Natural killer cell (primary cell): Measurements from ENCODE around the gene HOXA7. TPM values are rescaled to one million over a fixed set of nuclear protein-coding genes. Genes with fewer than 3 reads are reported as not detected.

Experiments used
- ATAC-seq, 3 donors: fragments of 150-1000 bp in 2 of 3; fragments of 200-7000 bp in 1 of 3; cut with Tn5 transposase; 1 replicate in 1 of 3; 2 replicates in 2 of 3; pipeline ENCODE4 v1.10.0; 2021; ENCODE audit warnings: mild to moderate bottlenecking in 2 of 3, moderate library complexity in 2 of 3
- DNase-seq, 2 donors: peaks; one replicate each; pipeline versions ENCODE4 v3.0.0 to v3.0.0-alpha.2; 2013 to 2021; ENCODE audit warnings: mixed read lengths in 1 of 2
- H3K27ac ChIP-seq: one replicate; pipeline ENCODE4 v1.5.1; 2013; ENCODE audit warnings: mild to moderate bottlenecking, low read length
- H3K27me3 ChIP-seq: one replicate; pipeline ENCODE4 v1.6.1; 2013; ENCODE audit warnings: low read length; ENCODE audit not compliant: control insufficient read depth, insufficient read depth
- H3K36me3 ChIP-seq: one replicate; pipeline ENCODE4 v1.6.1; 2013; ENCODE audit warnings: low read length; ENCODE audit not compliant: control insufficient read depth, insufficient read depth
- H3K4me1 ChIP-seq: one replicate; pipeline ENCODE4 v1.6.1; 2013; ENCODE audit warnings: low read length; ENCODE audit not compliant: control insufficient read depth, insufficient read depth
- H3K4me3 ChIP-seq: one replicate; pipeline ENCODE4 v1.5.1; 2013; ENCODE audit warnings: low read length
- H3K9me3 ChIP-seq: one replicate; pipeline ENCODE4 v1.6.1; 2013; ENCODE audit warnings: low read length; ENCODE audit not compliant: control insufficient read depth, insufficient read depth
- H3K27ac Mint-ChIP-seq, 2 donors: one replicate each; pipeline ENCODE4 v1.8.0; 2022; ENCODE audit warnings: mild to moderate bottlenecking in 2 of 2, mixed read lengths in 2 of 2, moderate library complexity in 1 of 2
- H3K27me3 Mint-ChIP-seq, 2 donors: one replicate each; pipeline ENCODE4 v1.8.0; 2022; ENCODE audit warnings: low read depth in 2 of 2, mixed read lengths in 2 of 2
- H3K36me3 Mint-ChIP-seq: one replicate; pipeline ENCODE4 v1.8.0; 2022; ENCODE audit warnings: mixed read lengths
- H3K4me1 Mint-ChIP-seq, 2 donors: one replicate each; pipeline ENCODE4 v1.8.0; 2022; ENCODE audit warnings: mixed read lengths in 2 of 2
- H3K4me3 Mint-ChIP-seq: one replicate; pipeline ENCODE4 v1.8.0; 2022; ENCODE audit warnings: mild to moderate bottlenecking, moderate library complexity, mixed read lengths
- H3K9me3 Mint-ChIP-seq, 2 donors: one replicate each; pipeline ENCODE4 v1.8.0; 2022; ENCODE audit warnings: mixed read lengths in 2 of 2
- WGBS: methylation state at CpG from one replicate; pipeline ENCODE4 v1.1.7; 2013; ENCODE audit warnings: missing lambda C conversion rate; ENCODE audit not compliant: insufficient coverage; 5-methylcytosine and 5-hydroxymethylcytosine counted together
- intact Hi-C: fragments of 100-400 bp; cut with micrococcal nuclease; formaldehyde crosslinking; loops from one replicate; pipeline ENCODE4 v1.14.2; 2022
- total RNA-seq, 4 donors: library from RNA; stranded (reverse); fragments of 120-200 nt in 1 of 4; gene quantifications; one replicate each; pipeline versions ENCODE4 v1.2.3 to v1.2.4, GENCODE V29; 2013 to 2022
- TF ChIP-seq, protein P1 (sequence below): fragments of 200-600 bp; IDR thresholded peaks from one replicate; pipeline ENCODE4 v1.8.0; 2022; ENCODE audit warnings: antibody characterized with exemption

Gene HOXA7
- total RNA-seq, 3 donors from 2014 or later (not counting 1 experiment from before 2014, with no cell fraction given): not detected

DNA sequence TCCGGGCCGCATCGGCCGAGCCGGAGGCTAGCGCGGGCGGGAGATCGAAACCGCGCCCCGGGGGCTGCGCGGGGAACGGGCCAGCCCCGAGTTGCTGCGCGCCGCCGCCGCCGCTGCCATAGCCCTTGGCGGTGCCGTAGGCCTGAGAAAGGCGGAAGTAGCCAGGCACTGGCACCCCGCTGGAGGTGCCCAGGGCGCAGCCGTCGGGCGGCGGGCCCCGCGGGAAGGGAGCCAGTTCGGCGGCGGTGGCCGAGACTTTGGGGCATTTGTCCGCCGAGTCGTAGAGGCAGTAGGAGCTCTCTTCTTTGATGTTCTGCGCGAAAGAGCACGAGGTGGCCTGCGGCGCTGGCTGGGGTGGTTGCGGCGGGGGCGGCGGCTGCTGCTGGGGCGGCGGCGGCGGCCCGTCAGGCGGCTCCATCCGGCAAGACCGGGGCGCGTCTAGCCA is 17.1 kb upstream of the HOXA7 start:
- TF ChIP-seq, protein P1, sequence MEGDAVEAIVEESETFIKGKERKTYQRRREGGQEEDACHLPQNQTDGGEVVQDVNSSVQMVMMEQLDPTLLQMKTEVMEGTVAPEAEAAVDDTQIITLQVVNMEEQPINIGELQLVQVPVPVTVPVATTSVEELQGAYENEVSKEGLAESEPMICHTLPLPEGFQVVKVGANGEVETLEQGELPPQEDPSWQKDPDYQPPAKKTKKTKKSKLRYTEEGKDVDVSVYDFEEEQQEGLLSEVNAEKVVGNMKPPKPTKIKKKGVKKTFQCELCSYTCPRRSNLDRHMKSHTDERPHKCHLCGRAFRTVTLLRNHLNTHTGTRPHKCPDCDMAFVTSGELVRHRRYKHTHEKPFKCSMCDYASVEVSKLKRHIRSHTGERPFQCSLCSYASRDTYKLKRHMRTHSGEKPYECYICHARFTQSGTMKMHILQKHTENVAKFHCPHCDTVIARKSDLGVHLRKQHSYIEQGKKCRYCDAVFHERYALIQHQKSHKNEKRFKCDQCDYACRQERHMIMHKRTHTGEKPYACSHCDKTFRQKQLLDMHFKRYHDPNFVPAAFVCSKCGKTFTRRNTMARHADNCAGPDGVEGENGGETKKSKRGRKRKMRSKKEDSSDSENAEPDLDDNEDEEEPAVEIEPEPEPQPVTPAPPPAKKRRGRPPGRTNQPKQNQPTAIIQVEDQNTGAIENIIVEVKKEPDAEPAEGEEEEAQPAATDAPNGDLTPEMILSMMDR: no peak
- intact Hi-C loops: loop anchor here (2.0 kb wide), 2 partner anchors 13 to 17 kb away; partner anchors contain the start of gene HOXA7
- H3K27me3 Mint-ChIP-seq: peaks cover 52 to 60% of the 10 kb centered on the region in 2 donors
- peaks cover 23 to 30% of the 10 kb centered on the region in 2 donors for H3K4me1 Mint-ChIP-seq
- peak overlapping the region; percentile 40 for H3K4me3 Mint-ChIP-seq
- Histone ChIP-seq H3K4me1 (peaks cover 48% of the 10 kb centered on the region), H3K9me3 (no peaks in the 10 kb centered on the region), H3K27me3 (peaks cover 67% of the 10 kb centered on the region), H3K36me3 (no peaks in the 10 kb centered on the region), H3K27ac (no peak overlapping the region), H3K4me3 (peak overlapping the region; percentile 49)
- peak; percentile 76 to 84 (median 80) for ATAC-seq
- WGBS: under 1% methylated on average over 59 of the region's 59 CpGs
- H3K27ac Mint-ChIP-seq: peak overlapping the region in 1 of 2 donors; percentile 9
- H3K9me3 Mint-ChIP-seq: no peaks in the 10 kb centered on the region
- H3K36me3 Mint-ChIP-seq: peaks cover 18% of the 10 kb centered on the region
- DNase-seq: peak; percentile 55 to 62

DNA sequence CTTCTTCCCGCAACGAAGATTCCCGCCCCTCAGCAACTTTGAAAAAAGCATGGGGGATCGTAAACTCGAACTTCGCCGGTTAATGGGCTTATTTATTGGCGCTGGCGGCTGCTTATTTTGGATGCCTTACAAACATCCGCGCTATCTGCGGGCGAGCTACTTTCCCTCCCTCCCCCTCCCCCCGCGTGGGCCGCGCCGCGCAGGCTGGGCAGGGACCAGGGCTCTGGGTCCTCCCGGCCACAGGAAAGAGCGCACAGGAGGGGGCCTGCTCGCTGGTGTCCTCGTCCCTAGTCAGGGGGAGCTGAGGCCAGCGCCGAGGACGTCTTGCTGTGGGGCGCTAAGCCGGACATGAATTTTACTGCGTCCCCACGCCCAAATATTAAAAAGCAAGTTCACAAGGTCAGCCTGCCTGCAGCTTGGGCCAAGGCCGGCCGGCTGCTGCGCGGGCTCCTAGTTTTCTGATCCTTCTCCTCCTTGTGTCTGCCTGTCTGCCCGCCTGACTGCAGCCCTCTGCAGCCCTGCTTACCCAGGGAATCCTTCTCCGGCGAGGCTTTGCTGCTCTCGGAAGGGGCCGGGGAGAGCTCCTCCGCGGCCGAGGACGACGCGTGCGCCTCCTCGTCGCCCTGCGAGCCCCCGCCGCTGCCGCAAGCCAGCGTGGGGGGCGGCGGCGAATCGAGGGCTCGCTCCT is 16.5 kb upstream of the HOXA7 start:
- H3K36me3 Mint-ChIP-seq: peaks cover 20% of the 10 kb centered on the region
- H3K27me3 Mint-ChIP-seq: peaks cover 52 to 60% of the 10 kb centered on the region in 2 donors
- H3K4me3 Mint-ChIP-seq: peak overlapping the region; percentile 87
- Histone ChIP-seq H3K27ac (peak overlapping the region; percentile 23), H3K9me3 (no peaks in the 10 kb centered on the region), H3K27me3 (peaks cover 69% of the 10 kb centered on the region), H3K4me1 (peaks cover 53% of the 10 kb centered on the region), H3K4me3 (peak overlapping the region; percentile 49), H3K36me3 (no peaks in the 10 kb centered on the region)
- TF ChIP-seq, protein P1: no peak
- intact Hi-C loops: loop anchor here (2.0 kb wide), 2 partner anchors 14 to 16 kb away; partner anchors contain the start of gene HOXA7
- ATAC-seq (peak; percentile 11 to 43 (median 22)), DNase-seq (peak in 1 of 2 donors; percentile 53)
- peaks cover 26 to 32% of the 10 kb centered on the region in 2 donors for H3K4me1 Mint-ChIP-seq
- no peaks in the 10 kb centered on the region for H3K9me3 Mint-ChIP-seq
- WGBS: 2% methylated on average over 58 of the region's 58 CpGs
- H3K27ac Mint-ChIP-seq: peak overlapping the region in 1 of 2 donors; percentile 9

DNA sequence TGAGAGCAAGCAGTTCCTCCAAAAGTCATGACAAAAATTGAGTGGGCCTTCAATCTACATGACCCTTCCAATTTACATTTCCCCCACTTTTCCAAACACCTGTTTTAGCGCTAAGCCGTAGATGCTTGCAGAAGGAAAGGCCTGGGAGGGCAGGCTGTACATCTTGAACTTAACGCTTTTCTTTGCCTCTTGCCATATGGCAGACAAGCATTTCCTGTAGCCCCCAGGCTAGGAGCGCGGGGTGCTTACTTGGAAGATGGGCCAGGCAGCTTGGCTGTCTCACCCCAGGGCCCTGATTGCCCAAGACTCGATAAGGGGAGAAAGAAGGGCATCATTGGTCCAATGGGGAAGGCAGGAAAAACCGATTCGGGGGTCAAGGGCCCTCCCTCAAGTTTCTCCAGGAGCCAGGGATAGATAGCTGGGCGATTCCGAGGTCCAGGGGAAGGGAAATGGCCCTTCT is 15.9 kb upstream of the HOXA7 start:
- Histone ChIP-seq H3K9me3 (no peaks in the 10 kb centered on the region), H3K27ac (peak overlapping the region; percentile 23), H3K4me1 (peaks cover 57% of the 10 kb centered on the region), H3K36me3 (no peaks in the 10 kb centered on the region), H3K4me3 (peak overlapping the region; percentile 49), H3K27me3 (peaks cover 75% of the 10 kb centered on the region)
- peaks cover 52 to 60% of the 10 kb centered on the region in 2 donors for H3K27me3 Mint-ChIP-seq
- intact Hi-C loops: loop anchor here (2.0 kb wide), 2 partner anchors 14 to 16 kb away; partner anchors contain the start of gene HOXA7
- DNase-seq (peak; percentile 15 to 28), ATAC-seq (no peak)
- peak overlapping the region; percentile 87 for H3K4me3 Mint-ChIP-seq
- TF ChIP-seq, protein P1: no peak
- H3K9me3 Mint-ChIP-seq: no peaks in the 10 kb centered on the region
- peaks cover 26 to 35% of the 10 kb centered on the region in 2 donors for H3K4me1 Mint-ChIP-seq
- H3K27ac Mint-ChIP-seq: peak overlapping the region; percentile 60 to 63
- H3K36me3 Mint-ChIP-seq: peaks cover 20% of the 10 kb centered on the region
- 16% methylated on average over 10 of the region's 10 CpGs for WGBS
